NCI-H2081 (cell line): ENCODE results near the gene RBM20.
"Not testable (repeated sequence)": the region's sequence is repeated elsewhere in the genome, so short reads cannot be mapped to it uniquely, and the experiment has no call there.

Experiments used
- DNase-seq, 2 experiments: peaks; one replicate each; lab custom pipeline; 2025; lab: John Stamatoyannopoulos, UW

Gene RBM20

DNA sequence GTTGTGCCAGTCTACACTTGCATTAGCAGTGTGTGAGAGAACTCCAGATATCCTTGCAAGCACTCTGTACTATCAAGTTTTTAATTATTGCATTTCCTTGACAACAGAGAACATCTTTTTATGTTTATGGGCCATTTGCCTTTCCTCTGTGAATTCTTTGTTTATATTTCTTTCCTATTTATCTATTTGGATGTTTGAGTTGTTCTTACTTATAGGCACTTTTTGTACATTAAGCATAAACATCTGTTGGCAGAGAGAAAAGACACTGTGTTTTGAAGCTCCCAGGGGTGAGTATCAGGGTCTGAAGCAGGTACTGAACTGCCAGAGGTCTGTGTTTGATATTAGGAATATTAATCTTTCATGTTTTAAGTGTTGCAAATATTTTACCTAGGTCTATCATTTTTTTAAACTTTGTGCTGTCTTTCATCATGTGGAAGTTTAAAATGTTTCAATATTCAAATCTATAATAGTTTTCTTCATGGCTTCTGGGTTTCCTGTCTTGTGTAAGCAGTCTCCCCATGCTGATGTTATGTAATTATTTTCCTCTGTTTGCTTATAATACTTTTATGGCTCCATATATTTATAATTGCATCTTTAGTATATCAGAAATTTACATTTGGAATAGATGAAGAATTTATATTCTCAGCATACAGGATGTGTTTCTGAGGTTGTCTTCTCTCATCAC lies 209.9 kb downstream of the RBM20 start:
- DNase-seq: no peak

- DNase-seq: peak; percentile 17 to 43
Observed at GRCh38 chr10:110857265-110858171, 213.4 kb downstream of the RBM20 start.

DNA sequence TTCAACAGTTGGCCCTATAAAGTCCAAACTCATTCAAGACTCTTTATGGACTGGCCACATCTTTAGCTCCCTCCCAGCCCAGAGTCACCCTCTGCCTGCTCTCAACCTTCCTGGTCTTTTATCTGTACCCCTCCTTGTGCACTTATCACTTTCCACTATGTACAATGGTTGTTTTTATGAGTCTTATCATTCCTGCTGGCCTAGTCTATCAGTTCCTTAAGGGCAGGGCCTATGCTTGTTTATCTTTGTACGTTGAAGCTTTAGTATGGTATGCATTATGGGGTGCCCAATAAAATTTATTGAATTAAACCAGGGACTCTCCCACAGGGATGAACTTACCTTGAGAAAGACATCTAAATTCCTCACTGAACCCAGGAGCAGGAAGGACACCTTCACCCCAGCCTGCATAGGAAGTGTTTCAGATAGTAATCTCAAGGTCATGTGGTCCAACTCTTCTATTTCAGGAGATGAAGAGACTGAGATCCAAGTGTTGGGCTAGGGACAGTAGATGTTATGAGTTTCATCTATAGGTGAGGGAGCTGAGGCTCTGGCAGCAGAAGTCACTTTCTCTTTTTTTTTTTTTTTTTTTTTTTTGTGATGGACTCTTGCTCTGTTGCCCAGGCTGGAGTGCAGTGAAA lies 214.3 kb downstream of the RBM20 start:
- no peak for DNase-seq

GRCh38 chr10:110859206-110859972 lies 215.3 kb downstream of the RBM20 start:
- DNase-seq: no peak

DNA sequence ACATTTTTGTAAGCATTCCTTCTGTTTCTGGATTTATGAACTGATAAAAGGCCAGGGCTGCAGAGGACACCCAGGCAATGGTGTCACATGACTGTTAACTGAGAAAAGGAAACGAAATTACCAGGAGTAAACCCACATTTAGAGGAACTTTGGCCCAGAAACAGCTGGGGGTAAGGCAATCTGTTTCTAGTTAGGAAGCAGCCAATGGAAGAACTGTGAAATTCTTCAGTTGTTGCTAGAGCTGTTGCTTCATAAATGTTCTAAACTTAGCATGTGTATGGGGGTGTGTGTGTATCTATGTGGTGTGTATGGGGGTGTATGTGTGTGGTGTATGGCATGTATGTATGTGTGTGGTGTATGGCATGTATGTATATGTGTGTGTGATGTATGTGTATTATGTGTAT lies 215.8 kb downstream of the RBM20 start:
- no peak for DNase-seq

DNA sequence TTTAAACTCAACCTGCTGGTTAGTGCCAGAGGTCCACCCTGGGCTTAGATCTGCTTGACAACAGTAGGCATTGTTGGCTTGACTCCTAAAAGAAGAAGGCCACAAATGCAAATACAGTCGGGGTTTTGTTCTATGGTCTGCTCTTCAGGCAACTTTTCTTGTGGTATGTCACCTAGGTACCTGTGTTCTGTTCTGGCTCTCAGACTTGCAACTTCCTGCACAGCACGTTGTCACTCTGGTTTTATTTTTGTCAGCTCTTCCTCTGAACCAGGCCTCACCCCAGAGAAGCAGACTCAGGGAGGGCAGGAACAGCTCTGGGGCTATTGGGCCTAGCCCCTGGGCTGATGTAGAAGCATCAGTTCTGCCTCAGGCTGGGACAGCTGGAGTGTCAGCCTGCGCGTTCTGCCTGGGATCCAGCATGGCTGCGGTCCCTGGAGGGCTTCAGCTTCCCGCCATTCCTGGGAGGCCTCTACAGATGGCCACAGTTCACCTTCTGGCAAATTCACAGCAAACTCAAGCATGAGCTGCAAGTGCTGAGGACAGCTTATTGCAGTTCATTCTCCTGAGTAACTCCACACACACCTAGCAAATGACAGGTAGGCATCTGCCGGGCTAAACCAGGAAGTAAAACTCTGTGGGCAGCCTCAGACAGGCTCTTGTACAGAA lies 216.6 kb downstream of the RBM20 start:
- no peak for DNase-seq

DNA sequence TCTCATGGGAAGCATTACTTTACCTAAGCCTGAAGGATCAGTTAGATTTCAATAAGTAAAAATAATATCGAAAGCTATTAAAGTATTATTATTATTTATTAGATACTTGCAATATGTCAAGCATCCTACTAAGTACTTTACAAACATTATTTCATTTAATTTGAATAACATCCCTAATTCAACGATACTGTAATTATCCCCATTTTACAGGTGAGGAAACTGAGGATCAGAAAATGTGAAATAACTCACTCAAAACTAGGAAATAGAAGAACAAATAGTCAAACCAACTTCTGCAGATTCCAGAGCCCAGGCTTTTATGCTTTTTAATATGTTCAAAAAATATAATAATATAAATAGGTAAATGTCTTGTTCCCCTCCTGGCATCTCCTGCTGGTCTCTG lies 217.3 kb downstream of the RBM20 start:
- no peak for DNase-seq

- no peak for DNase-seq
Observed at GRCh38 chr10:110861930-110862649, 218.0 kb downstream of the RBM20 start.

- no peak for DNase-seq
Observed at GRCh38 chr10:110862961-110863360, 218.8 kb downstream of the RBM20 start.

GRCh38 chr10:110863361-110863760 lies 219.2 kb downstream of the RBM20 start:
- DNase-seq: no peak

DNA sequence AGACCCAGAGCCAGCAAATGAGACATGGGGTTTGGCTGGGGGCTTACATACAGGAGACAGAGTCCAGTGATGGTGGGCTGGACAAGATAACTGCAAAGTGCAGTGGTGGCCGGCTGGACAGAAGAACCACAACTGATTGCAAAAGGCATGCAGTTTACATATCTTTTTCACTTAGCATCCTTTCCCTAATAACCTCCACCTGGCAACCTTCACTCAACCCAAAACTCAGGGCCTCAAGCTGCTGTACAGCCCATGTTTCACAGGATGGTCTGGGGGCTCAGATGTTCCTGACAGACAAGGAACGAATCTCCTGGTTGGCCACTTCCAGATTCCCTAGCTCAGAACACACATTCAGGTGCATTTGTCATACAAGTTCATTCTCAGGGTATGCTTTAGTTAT lies 219.8 kb downstream of the RBM20 start:
- DNase-seq: no peak

DNA sequence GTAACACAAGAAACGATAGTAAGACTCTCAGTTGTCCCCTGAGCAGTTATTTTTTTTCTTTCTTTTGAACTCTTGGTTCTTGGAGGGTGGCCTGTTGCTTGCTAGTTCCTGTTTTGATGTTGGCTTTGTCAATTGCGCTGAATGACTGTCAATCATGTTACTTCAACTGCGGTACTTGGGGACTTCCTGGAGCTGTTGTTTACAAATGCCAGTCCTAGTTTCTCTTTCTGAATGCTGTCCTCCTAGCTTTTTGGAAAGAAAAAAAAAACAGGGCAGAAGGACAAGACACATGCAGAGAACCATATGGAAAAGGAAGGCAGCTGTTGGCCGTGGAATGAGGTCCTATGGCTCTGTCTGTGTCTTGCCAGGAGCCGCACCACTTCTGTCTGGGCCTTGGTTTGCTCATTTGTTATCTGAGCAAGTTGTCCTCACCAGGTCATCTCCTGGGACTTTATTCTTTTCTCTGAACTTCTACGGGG lies 220.6 kb downstream of the RBM20 start:
- DNase-seq: no peak

GRCh38 chr10:110865186-110865808 lies 221.2 kb downstream of the RBM20 start:
- no peak for DNase-seq

DNA sequence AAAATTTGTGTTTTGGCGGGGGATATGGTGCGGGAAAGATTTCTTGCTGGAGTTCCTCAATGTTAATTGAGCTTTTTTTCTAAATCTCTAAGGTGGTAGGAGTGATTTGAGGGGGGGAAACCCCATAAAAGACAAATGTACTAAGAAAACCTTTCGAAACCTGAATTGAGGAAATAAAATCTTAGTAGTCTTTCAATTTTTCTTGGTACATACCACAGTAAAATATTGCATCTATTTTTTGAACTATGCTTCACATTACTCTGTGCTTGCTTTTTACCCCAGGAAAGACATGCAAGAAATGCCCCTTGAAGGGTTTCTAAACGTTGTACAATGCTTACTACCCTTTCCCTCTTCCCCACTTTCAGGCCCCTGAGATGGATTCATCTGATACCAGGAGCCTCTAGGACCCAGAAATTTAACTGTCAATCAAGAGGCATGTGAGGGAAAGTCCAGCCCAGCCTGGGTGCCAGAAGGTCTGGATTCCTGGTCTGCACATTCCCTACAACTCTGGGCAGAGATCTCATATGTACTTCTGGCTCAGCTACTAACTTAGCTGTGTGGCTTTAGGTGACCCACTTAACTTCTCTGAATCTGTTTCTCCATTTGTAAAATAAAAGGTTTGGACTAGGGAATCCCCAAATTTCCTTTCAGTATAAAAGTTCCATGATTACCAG lies 221.8 kb downstream of the RBM20 start:
- no peak for DNase-seq

DNA sequence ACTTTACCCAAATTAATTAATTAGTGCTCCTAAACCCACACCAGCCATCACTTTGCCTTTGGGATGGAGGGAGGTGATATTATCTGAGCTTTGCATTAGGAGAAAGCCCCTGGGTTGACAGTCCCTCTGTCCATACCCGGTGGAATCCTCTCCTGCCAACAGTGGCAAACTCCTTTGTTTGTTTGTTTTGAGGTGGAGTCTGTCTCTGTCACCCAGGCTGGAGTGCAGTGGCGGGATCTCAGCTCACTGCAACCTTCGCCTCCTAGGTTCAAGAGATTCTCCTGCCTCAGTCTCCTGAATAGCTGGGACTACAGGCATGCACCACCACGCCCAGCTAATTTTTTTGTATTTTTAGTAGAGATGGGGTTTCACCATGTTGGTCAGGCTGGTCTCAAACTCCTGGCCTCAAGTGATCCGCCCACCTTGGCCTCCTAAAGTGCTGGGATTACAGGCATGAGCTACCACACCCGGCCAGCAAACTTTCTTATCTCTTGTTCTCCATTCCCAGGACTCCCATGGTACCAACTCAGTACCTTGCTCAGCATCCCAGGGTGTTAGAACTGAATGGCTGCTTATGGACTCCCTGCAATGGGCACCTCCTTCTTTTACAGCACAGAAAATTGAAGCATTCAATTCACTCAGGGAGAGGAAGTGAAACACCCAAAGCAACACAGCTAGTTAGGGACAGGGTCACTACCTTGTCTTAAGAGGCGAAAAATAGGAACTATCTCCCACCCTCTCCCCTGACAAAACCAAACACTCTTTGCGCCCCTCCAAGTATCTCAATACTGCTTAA lies 223.1 kb downstream of the RBM20 start:
- not testable (repeated sequence) for DNase-seq

DNA sequence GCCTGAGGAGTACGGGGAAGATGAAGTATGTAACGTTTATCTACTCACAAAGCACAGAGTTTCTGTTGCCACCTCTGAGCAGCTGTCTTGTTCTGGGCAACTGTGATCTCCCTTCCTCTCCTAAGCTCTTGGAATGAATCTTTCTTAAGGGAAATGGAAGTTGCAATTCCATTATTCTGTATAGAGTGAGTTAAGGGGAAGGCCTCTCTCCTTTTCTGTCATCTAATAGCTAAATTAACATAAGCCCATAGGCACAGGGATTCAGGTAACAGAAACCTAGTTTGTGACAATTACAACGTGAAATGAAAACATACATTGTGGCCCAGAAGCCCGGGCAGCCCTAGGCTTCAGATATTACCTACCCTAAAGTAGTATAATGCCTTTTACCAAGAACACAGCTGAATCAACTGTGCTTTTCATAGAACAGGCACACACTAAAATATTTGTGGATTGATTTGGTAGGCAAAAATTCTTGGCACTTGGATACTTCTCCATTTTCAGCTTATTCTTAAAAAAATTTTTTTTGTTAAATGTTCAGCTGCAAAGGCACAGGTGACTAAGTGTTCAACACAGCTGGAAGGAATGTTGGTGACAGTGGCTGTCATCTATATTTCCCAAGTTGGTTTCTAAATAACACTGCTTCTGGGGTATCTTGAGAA lies 223.8 kb downstream of the RBM20 start:
- no peak for DNase-seq

DNA sequence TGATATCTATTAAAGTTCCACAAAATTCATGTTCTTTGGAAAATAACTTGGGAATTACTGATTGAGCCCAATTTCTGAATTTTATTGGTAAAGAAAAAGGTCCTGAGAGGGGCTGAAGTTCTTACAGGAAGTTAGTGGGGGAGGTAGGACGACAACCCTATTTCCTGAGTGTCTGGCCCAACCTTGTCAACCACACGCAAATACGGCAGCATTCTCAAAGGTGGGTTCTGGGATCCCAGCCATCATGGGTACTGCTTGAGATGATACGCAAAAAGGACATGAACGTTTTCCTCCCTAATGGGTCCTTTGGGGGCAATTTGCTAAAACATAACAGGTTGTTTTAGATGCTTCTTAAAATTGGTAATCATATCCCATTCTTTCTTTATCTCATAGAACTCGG lies 224.8 kb downstream of the RBM20 start:
- DNase-seq: no peak

DNA sequence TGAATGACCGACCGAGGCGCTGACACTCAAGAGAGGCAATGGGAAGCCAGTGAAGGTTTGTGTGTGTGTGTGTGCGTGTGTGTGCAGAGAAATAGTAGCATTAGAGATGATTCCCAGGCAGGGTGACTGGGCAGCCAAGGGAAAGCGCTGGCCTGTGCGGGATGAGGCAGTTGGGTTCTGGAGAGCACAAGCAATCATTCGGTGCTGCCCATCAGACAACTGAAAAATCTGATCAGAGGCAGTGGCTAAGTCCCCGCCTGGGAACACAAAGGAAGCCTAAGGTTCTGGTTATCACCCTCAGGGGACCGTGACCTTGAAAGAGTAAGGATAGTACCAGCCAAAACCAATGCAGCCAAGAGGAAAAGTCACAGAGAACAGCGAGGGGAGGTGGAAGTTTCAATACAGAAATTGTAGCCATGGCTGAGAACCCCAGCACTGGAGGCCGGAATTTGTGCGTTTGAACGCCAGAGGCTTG lies 226.7 kb downstream of the RBM20 start:
- DNase-seq: no peak
